HG03280 (cell line): ENCODE data around the gene CDS1.
"Not testable (repeated sequence)": the region's sequence is repeated elsewhere in the genome, so short reads cannot be mapped to it uniquely, and the experiment has no call there.

Experiments used
- ATAC-seq: cut with Tn5 transposase; IDR thresholded peaks from one replicate; pipeline ENCODE4 v1.9.1; 2021; ENCODE audit warnings: mild to moderate bottlenecking, moderate library complexity; ENCODE audit not compliant: unreplicated experiment

CDS1 gene

GRCh38 chr4:84606645-84607044 lies 23.7 kb downstream of the CDS1 start:
- ATAC-seq: no peak

- no peak for ATAC-seq
Measured at GRCh38 chr4:84611531-84611930, 28.6 kb downstream of the CDS1 start.

- no peak for ATAC-seq
Measured at GRCh38 chr4:84614891-84615290, 32.0 kb downstream of the CDS1 start.

GRCh38 chr4:84615355-84615754 lies 32.4 kb downstream of the CDS1 start:
- ATAC-seq: no peak

- no peak for ATAC-seq
Measured at GRCh38 chr4:84622959-84623358, 40.0 kb downstream of the CDS1 start.

- ATAC-seq: no peak
Measured at GRCh38 chr4:84623661-84624060, 40.7 kb downstream of the CDS1 start.

GRCh38 chr4:84626673-84627072 lies 43.7 kb downstream of the CDS1 start:
- no peak for ATAC-seq

GRCh38 chr4:84631573-84631972 lies 48.6 kb downstream of the CDS1 start:
- no peak for ATAC-seq

- ATAC-seq: no peak
Measured at GRCh38 chr4:84632092-84632491, 49.2 kb downstream of the CDS1 start.

GRCh38 chr4:84634961-84635360 lies 52.0 kb downstream of the CDS1 start:
- ATAC-seq: no peak

- no peak for ATAC-seq
Measured at GRCh38 chr4:84638092-84638491, 55.2 kb downstream of the CDS1 start.

GRCh38 chr4:84639145-84639544 lies 56.2 kb downstream of the CDS1 start:
- no peak for ATAC-seq

GRCh38 chr4:84644087-84644486 lies 61.2 kb downstream of the CDS1 start:
- no peak for ATAC-seq

GRCh38 chr4:84647312-84647884 lies 64.5 kb downstream of the CDS1 start:
- no peak for ATAC-seq

- no peak for ATAC-seq
Measured at GRCh38 chr4:84648178-84648577, 65.3 kb downstream of the CDS1 start.

GRCh38 chr4:84648863-84649647 lies 66.1 kb downstream of the CDS1 start:
- ATAC-seq: no peak

GRCh38 chr4:84651499-84651898 lies 68.6 kb downstream of the CDS1 start:
- no peak for ATAC-seq

GRCh38 chr4:84652478-84652877 lies 69.6 kb downstream of the CDS1 start:
- no peak for ATAC-seq

- no peak for ATAC-seq
Measured at GRCh38 chr4:84660606-84661005, 77.7 kb downstream of the CDS1 start.

- ATAC-seq: no peak
Measured at GRCh38 chr4:84661191-84661939, 78.4 kb downstream of the CDS1 start.

GRCh38 chr4:84664767-84665166 lies 81.8 kb downstream of the CDS1 start:
- ATAC-seq: not testable (repeated sequence)

GRCh38 chr4:84666439-84666838 lies 83.5 kb downstream of the CDS1 start:
- no peak for ATAC-seq
